Nephron progenitor cell (in vitro differentiated cells): ENCODE measurements around the gene IL12A.

Source experiments
- DNase-seq: peaks from one replicate; pipeline ENCODE4 v3.0.0; 2021
- H3K27ac Mint-ChIP-seq: 2 replicates; pipeline ENCODE4 v1.8.0; 2021; ENCODE audit warnings: mild to moderate bottlenecking, moderate library complexity, mixed read lengths
- H3K27me3 Mint-ChIP-seq: 2 replicates; pipeline ENCODE4 v1.8.0; 2021; ENCODE audit warnings: mild to moderate bottlenecking, low read depth, mixed read lengths; ENCODE audit not compliant: poor library complexity
- H3K36me3 Mint-ChIP-seq: 2 replicates; pipeline ENCODE4 v1.8.0; 2021; ENCODE audit warnings: low read depth, mixed read lengths
- H3K4me1 Mint-ChIP-seq: 2 replicates; pipeline ENCODE4 v1.8.0; 2021; ENCODE audit warnings: mixed read lengths
- H3K4me3 Mint-ChIP-seq: 2 replicates; pipeline ENCODE4 v1.8.0; 2021; ENCODE audit warnings: mild to moderate bottlenecking, moderate library complexity, mixed read lengths
- H3K9me3 Mint-ChIP-seq: 2 replicates; pipeline ENCODE4 v1.8.0; 2021; ENCODE audit warnings: mild to moderate bottlenecking, moderate library complexity, mixed read lengths
- CTCF ChIP-seq: fragments of 200-600 bp; sonication (generic); IDR thresholded peaks from 2 replicates; pipeline ENCODE4 v1.5.0; 2021; ENCODE audit warnings: antibody characterized with exemption

Gene IL12A

GRCh38 chr3:160009525-160009924 lies 20.9 kb downstream of the IL12A start:
- Mint-ChIP-seq H3K36me3 (no peaks in the 10 kb centered on the region), H3K27me3 (peaks cover 11% of the 10 kb centered on the region)

GRCh38 chr3:160010578-160010977 lies 21.9 kb downstream of the IL12A start:
- Mint-ChIP-seq H3K27ac (no peak overlapping the region), H3K4me1 (no peaks in the 10 kb centered on the region), H3K4me3 (no peak overlapping the region), H3K9me3 (no peaks in the 10 kb centered on the region), H3K36me3 (no peaks in the 10 kb centered on the region), H3K27me3 (peaks cover 10% of the 10 kb centered on the region)
- no peak for TF ChIP-seq CTCF
- no peak for DNase-seq

More at GRCh38 chr3:160009525-160009924, 20.9 kb downstream of the IL12A start:
- Mint-ChIP-seq H3K4me1 (no peaks in the 10 kb centered on the region), H3K4me3 (no peak overlapping the region), H3K27ac (no peak overlapping the region), H3K9me3 (no peaks in the 10 kb centered on the region)
- no peak for DNase-seq
- no peak for TF ChIP-seq CTCF

GRCh38 chr3:160012108-160012507 lies 23.5 kb downstream of the IL12A start:
- Mint-ChIP-seq H3K4me3 (no peak overlapping the region), H3K27ac (no peak overlapping the region), H3K36me3 (no peaks in the 10 kb centered on the region), H3K4me1 (no peaks in the 10 kb centered on the region), H3K27me3 (peaks cover 7% of the 10 kb centered on the region), H3K9me3 (peaks cover 7% of the 10 kb centered on the region)
- TF ChIP-seq CTCF: no peak
- DNase-seq: no peak

- Mint-ChIP-seq H3K27me3 (peaks cover 17% of the 10 kb centered on the region), H3K36me3 (no peaks in the 10 kb centered on the region), H3K4me1 (no peaks in the 10 kb centered on the region), H3K27ac (no peak overlapping the region), H3K4me3 (no peak overlapping the region), H3K9me3 (peaks cover 7% of the 10 kb centered on the region)
- TF ChIP-seq CTCF: no peak
- DNase-seq: no peak
These were observed 28.3 kb downstream of the IL12A start for GRCh38 chr3:160016972-160017371.

GRCh38 chr3:160018959-160019358 lies 30.3 kb downstream of the IL12A start:
- TF ChIP-seq CTCF: no peak
- Mint-ChIP-seq H3K27me3 (peaks cover 26% of the 10 kb centered on the region), H3K4me3 (no peak overlapping the region), H3K9me3 (peaks cover 7% of the 10 kb centered on the region), H3K36me3 (no peaks in the 10 kb centered on the region), H3K27ac (no peak overlapping the region), H3K4me1 (no peaks in the 10 kb centered on the region)
- no peak for DNase-seq

DNA sequence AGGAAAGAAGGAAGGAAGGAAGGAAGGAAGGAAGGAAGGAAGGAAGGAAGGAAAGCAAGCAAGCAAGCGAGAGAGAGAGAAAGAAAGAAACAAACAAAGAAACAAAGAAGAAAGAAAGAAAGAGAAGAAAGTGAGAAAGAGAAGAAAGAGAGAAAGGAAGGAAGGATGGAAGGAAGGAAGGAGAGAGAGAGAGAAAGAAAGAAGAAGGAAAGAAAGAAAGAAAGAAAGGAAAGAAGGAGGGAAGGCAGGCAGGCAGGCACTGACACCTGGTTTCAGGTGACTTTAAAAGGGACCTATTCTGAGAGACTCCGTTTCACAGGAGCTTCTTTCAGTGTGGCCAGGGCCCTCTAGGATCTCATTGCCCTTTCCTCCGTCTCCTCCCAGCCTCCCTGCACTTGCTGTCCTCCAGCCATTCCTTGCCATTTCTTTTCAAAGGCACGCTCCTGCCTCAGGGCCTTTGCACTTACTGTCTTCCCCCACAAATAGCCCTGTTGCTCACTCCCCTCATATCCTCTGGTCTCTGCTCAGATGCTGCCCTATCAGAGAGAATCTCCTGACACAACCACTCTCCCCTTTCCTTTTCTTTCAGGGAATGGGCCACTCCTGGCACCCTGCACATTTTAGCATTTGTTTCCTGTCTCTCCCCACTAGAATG lies 31.5 kb downstream of the IL12A start:
- Mint-ChIP-seq H3K36me3 (no peaks in the 10 kb centered on the region), H3K27ac (no peak overlapping the region), H3K4me3 (no peak overlapping the region), H3K27me3 (peaks cover 26% of the 10 kb centered on the region), H3K4me1 (no peaks in the 10 kb centered on the region), H3K9me3 (peaks cover 7% of the 10 kb centered on the region)
- DNase-seq: no peak
- no peak for TF ChIP-seq CTCF
